DOHH2 (cell line): ENCODE results near the gene NUP210.

Source experiments
- EZH2phosphoT487 ChIP-seq: fragments of 200-600 bp; sonication (generic); IDR thresholded peaks from 2 replicates; pipeline ENCODE4 v1.6.1; 2017; ENCODE audit warnings: borderline replicate concordance, mild to moderate bottlenecking, antibody characterized with exemption, low read length, moderate library complexity, mixed read lengths
- TF ChIP-seq, protein P1 (sequence below): fragments of 200-600 bp; sonication (generic); IDR thresholded peaks from one replicate; pipeline ENCODE4 v1.5.1; 2014; ENCODE audit warnings: antibody characterized with exemption, mild to moderate bottlenecking, low read depth, low read length; ENCODE audit not compliant: poor library complexity, severe bottlenecking

GRCh38 chr3:13289771-13290285 is 130.3 kb downstream of the NUP210 start:
- TF ChIP-seq, protein P1, sequence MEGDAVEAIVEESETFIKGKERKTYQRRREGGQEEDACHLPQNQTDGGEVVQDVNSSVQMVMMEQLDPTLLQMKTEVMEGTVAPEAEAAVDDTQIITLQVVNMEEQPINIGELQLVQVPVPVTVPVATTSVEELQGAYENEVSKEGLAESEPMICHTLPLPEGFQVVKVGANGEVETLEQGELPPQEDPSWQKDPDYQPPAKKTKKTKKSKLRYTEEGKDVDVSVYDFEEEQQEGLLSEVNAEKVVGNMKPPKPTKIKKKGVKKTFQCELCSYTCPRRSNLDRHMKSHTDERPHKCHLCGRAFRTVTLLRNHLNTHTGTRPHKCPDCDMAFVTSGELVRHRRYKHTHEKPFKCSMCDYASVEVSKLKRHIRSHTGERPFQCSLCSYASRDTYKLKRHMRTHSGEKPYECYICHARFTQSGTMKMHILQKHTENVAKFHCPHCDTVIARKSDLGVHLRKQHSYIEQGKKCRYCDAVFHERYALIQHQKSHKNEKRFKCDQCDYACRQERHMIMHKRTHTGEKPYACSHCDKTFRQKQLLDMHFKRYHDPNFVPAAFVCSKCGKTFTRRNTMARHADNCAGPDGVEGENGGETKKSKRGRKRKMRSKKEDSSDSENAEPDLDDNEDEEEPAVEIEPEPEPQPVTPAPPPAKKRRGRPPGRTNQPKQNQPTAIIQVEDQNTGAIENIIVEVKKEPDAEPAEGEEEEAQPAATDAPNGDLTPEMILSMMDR: no peak
- no peak for TF ChIP-seq EZH2phosphoT487
